Peyer's patch (tissue), 4 donors: Measurements from ENCODE around the gene PRICKLE1.

ENCODE experiments used
- POLR2A ChIP-seq, 2 donors: fragments of 450-650 bp; IDR thresholded peaks; one replicate each; pipeline ENCODE4 v1.5.1; 2017; ENCODE audit warnings: antibody characterized with exemption in 2 of 2, mild to moderate bottlenecking in 2 of 2, moderate library complexity in 2 of 2
- TF ChIP-seq, protein P1 (sequence below), 6 experiments: fragments of 450-650 bp in 4 of 6; fragments of 200-600 bp in 2 of 6; sonication (generic) in 1 of 6; IDR thresholded peaks; one replicate each; pipeline ENCODE4 v1.5.1; 2017 to 2019; ENCODE audit warnings: antibody characterized with exemption in 6 of 6, mild to moderate bottlenecking in 3 of 6, moderate library complexity in 1 of 6

DNA sequence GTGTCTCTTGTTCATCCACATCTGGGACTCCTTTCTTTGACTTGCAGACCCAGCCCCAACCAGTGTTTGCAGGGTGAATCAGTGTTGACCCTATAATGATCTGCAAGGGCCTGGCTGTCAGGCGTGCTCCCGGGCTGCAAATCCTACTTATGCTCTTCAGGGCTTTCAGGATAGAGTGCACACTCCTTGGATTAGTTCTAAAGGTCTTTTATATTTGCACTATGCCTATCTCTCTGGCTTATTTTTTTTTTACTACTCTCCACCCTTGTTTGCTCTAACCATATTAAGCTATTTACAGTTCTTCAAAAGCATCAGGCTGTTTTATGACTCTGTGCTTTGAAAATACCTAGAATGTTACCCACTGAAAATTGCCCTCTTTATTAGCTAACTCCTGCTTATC is 4.3 kb upstream of the PRICKLE1 start:
- TF ChIP-seq, protein P1, sequence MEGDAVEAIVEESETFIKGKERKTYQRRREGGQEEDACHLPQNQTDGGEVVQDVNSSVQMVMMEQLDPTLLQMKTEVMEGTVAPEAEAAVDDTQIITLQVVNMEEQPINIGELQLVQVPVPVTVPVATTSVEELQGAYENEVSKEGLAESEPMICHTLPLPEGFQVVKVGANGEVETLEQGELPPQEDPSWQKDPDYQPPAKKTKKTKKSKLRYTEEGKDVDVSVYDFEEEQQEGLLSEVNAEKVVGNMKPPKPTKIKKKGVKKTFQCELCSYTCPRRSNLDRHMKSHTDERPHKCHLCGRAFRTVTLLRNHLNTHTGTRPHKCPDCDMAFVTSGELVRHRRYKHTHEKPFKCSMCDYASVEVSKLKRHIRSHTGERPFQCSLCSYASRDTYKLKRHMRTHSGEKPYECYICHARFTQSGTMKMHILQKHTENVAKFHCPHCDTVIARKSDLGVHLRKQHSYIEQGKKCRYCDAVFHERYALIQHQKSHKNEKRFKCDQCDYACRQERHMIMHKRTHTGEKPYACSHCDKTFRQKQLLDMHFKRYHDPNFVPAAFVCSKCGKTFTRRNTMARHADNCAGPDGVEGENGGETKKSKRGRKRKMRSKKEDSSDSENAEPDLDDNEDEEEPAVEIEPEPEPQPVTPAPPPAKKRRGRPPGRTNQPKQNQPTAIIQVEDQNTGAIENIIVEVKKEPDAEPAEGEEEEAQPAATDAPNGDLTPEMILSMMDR (IDR thresholded peaks at IDR 0.05) = no peak
- no peak for TF ChIP-seq POLR2A (IDR thresholded peaks at IDR 0.05)
